LNCaP clone FGC (cell line): ENCODE results near the gene TNNT2.

Experiments used
- DNase-seq: peaks from one replicate; pipeline ENCODE4 v3.0.0-alpha.2; 2011; ENCODE audit warnings: low read depth
- H3K4me3 ChIP-seq: 2 replicates; pipeline ENCODE4 v1.5.1; 2011; ENCODE audit warnings: mild to moderate bottlenecking, low read depth, low read length, control low read depth
- CTCF ChIP-seq: IDR thresholded peaks from 2 replicates; pipeline ENCODE4 v1.5.1; 2012; ENCODE audit warnings: mild to moderate bottlenecking; ENCODE audit not compliant: control insufficient read depth, insufficient read depth; ENCODE audit errors: extremely low read depth

Gene TNNT2

GRCh38 chr1:201359031-201359872 lies 18.2 kb downstream of the TNNT2 start:
- DNase-seq: no peak
- no peak overlapping the region for H3K4me3 ChIP-seq
- no peak for TF ChIP-seq CTCF

DNA sequence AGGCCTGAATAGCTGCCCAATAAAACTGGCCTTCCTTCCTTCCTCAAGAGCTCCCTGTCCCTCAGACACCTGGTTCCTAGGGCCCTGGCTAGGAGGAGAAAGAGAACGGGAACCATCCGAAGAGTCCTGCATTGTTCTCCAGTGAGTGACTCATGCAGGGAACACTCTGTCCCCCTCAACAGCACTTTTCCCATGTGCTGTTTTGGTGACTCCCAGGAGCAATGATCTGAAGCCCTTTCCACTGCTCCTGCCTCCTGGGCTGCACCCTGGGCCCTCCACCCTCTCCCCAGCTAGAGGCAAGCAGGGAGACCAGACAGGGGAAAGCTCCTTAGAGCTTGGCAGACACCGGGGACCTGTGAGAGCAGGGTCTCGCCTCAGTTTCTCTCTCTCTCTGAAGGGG lies 18.9 kb downstream of the TNNT2 start:
- TF ChIP-seq CTCF: no peak
- no peak overlapping the region for H3K4me3 ChIP-seq
- DNase-seq: no peak

GRCh38 chr1:201357636-201358348 lies 19.7 kb downstream of the TNNT2 start:
- DNase-seq: no peak
- no peak for TF ChIP-seq CTCF
- no peak overlapping the region for H3K4me3 ChIP-seq

DNA sequence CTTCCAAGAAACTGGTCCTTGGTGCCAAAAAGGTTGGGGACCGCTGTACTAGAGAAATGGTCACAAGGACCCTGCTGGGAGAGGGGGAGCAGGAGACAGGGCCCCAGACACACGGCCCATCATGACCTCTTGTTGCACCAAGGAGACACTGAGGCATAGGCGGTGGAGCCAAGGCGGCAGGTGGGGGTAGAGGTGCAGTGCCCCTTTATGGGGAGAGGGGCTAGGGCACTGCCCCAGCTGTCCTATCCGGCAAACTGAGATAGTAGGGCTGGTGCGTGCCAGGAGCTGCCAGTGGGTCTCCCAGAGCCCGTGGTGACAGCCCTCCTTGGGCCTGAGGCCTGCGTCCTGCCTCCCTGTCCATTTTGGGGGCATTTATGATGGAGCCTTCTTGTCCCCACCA lies 20.3 kb downstream of the TNNT2 start:
- no peak for DNase-seq
- H3K4me3 ChIP-seq: no peak overlapping the region
- no peak for TF ChIP-seq CTCF

DNA sequence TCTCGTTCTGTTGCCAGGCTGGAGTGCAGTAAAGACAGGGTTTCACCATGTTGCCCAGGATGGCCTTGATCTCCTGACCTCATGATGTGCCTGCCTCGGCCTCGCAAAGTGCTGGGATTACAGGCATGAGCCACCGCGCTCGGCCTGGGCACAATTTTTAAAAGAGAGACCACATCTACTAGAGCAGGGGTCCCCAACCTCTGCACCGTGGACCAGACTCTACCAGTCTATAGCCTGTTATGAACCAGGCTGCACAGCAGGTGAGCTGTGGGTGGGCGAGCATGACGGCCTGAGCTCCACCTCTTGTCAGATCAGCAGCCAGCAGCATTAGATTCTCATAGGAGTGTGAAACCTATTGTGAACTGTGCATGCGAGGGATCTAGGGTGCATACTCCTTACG lies 20.8 kb downstream of the TNNT2 start:
- no peak for DNase-seq
- no peak for TF ChIP-seq CTCF
- H3K4me3 ChIP-seq: no peak overlapping the region

DNA sequence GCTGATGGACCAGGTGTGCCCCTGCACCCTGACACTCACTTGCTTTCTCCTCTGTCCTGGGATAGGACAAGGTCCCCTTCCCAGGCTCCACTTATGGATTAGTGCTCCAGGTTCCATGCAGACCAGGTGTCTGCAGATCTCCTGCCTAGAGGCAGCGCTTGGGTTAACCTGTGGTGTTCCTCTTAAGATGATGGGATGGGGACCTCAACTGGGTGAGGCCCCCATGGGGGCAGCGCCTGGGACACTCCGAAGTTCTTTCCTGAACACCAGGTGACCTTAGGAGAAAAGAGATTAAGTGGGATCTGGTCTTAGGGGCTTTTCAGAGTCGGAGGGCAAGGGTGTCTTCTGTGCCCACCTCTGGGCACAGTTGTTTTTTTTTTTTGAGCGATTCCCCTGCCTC lies 21.2 kb downstream of the TNNT2 start:
- no peak for TF ChIP-seq CTCF
- H3K4me3 ChIP-seq: no peak overlapping the region
- DNase-seq: no peak
